ENCODE data around the gene ZEB1.
A peak's percentile ranks its signal among the peaks of the same experiment; 100 is the strongest.

ZEB1 gene

DNA sequence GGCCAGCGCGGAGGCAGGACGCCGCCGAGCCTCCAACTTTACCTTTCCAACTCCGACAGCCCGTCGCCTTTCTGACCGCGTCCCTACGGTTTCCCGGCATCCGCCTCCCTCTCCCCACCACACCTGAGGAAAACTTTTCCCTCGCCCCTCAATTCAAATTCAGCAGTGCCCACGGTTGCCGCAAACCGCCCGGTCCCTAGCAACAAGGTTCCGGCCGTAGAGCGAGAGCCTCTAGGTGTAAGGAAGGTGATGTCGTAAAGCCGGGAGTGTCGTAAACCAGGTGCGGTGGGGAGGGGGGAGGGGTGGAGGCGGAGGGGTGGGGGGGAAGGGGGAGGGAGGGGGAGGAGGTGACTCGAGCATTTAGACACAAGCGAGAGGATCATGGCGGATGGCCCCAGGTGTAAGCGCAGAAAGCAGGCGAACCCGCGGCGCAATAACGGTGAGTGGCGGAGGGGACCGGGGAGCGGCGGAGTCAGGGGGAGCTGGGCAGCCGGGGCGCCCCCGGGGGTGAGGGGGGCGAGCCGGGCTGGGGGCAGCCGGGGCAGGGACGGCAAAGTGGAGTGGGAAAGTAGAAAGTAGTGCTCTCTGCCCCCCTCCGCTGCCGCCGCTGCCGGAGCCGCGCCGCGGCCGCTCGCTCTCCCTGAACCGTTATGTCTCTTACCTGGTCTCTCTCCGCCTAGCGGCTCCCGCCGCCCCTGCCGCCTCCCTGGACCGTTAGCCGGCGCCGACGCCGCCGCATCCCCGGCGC, at the start of gene ZEB1:
Gene ZEB1 (plus strand): TSS at position 363 of the 748 bp plus-strand sequence. CDS start 19 bp downstream, at position 382.
- DNase-seq (ENCODE audit: low read depth, low spot score), result peak; percentile 86

DNA sequence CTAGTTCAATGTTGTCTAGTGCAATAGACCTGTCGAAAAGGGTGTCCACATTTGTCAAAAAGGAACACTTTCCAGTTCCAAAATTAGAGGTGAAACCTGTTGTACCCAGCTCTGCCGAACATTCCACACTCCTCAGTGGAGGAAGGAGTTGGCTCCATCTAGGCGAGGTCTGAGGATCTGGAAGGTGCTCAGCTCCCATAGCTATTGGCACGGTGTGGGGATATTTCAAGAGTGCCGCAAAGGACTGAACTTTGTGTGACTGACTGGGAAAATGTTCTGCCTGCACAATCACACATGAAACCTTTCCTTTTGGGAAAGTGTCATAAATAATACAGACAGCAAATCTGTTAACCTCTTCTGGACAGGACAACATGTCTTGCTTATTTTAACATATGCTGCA, 48.1 kb upstream of the ZEB1 start:
- no peak for DNase-seq (ENCODE audit: low read depth, low spot score)

DNA sequence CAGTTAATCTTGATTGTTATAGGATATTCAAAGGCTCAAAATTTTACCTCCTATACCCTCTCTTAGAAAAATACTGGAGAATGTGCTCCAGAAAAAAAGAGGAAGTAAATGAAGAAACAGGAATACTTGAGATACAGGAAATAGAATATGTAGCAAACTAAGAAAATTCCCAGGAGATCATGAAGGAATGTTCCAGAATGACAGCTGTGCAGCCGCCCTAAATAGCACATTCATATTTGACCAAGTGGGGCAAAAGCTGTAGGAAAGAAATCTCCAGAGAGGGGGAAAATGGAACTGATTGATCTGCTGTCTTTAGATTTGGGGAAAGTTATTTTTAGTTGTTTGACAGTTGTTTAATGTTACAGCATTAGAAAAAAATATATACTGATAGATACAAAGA, 46.2 kb upstream of the ZEB1 start:
- no peak for DNase-seq (ENCODE audit: low read depth, low spot score)

DNA sequence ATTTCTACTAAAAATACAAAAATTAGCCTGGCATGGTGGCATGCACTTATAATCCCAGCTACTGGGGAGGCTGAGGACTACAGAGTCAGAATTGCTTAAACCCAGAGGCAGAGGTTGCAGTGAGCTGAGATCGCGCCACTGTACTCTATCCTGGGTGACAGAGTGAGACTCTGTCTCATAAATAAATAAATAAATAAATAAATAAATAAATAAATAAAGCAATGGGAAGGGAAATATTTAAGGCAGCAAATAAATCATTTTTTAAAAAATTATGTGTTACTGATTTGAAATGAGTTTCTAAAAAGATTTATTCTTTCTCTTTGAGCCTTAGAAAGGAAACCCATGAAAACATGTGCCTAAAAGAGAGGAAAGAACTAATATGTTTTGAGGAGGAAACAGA, 45.2 kb upstream of the ZEB1 start:
- no peak for DNase-seq (ENCODE audit: low read depth, low spot score)

DNA sequence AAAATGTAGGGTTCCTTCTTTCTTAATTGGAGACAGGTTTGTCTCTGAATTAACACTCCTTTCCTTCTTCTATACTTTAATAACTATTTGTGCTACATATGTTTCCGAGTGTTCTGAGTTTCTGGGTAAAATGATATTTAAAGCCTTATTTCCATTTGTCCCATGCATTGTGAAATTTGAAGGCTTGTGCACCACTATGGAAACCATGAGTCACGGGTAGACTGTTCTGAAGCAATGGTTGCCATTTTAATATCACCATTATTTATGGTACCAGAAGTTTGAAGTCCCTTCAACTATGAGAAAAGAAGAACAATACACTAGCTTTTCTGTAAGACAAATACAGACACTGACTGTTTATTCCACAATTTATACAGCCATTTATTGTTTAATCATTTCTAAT, 44.7 kb upstream of the ZEB1 start:
- DNase-seq (ENCODE audit: low read depth, low spot score), result no peak

DNA sequence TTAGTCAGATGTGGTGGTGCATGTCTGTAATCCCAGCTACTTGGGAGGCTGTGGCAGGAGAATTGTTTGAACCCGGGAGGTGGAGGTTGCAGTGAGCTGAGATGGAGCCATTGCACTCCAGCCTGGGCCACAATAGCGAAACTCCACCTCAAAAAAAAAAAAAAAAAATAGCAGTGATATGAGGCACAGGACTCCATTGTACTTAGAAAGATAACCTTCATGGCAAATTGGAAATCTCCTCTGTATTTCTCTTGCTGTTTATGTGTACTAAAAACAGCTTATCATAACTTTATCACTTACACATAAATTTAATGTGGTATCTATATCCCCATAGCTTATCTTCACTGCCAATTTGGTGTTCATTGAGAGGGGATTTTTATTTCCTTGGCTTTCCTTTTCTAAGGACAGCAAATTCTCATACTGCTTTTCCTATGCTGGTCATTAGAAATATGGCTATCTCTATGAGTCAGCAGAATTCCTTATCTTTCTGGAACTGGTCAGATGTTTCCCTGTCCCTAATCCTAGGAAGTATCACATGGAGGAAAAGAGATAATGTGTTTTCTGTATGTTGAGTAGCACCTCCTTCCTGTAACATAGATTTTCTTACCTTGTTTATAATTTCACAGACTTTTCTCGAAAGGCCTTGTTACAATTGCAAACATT, 40.6 kb upstream of the ZEB1 start:
- no peak for DNase-seq (ENCODE audit: low read depth, low spot score)

GRCh38 chr10:31280972-31281371, 38.0 kb upstream of the ZEB1 start:
- no peak for DNase-seq (ENCODE audit: low read depth, low spot score)

- DNase-seq (ENCODE audit: low read depth, low spot score), result no peak
These were observed 31.0 kb upstream of the ZEB1 start for GRCh38 chr10:31288001-31288400.

DNA sequence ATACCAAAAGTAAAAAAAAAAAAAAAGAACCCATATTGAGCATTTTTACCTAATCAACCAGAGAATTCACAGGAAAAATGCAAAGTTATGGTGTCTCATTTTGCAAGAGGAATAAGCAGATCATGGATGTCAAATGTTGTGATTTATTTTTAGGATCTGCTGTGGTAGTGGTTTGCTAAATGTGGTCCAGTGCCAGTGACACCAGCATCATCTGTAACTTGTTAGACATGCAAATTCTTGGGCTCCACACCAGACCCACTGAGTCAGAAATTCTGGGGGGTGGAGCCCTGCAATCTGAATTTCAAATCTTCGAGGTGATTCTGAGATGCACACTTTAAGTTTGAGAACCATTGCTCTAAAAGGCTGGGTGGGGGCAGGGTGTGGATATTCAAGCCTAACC, 30.1 kb upstream of the ZEB1 start:
- no peak for DNase-seq (ENCODE audit: low read depth, low spot score)

DNA sequence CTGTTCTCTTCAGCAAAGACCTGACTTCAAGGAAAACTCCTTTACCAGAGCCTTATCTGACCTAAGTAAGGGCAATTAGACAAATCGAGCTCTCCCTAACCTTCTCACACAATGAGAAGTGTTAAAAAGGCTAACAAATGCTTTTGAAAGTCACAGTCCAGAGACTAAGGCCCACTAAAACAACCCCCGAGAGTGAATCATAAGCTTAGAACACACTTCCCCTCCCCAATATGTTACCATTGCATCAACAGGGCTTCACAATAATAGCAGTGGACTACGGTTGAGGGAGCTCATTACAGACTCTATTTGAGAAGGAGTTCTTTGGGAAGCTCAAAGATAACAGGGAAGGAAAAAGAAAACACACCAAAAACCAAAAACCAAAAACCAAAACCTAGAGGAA, 28.6 kb upstream of the ZEB1 start:
- no peak for DNase-seq (ENCODE audit: low read depth, low spot score)

DNA sequence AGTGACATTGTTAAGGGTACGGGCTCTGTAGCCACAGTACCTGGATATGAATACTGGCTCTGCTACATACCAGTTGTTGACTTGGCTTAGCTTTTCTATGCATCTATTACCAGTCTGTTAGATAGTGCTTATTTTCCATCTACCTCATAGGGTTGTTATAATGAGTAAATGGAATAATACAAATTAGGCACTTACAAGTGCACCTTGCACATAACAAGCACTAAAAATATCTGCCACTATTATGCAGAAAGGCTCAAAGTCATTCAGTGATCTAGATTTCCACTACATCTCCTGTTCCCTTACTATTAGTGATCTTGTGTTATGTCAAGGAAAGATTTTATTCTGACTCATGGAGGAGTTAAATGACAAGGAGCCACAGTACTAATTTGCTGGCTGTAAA, 27.9 kb upstream of the ZEB1 start:
- DNase-seq (ENCODE audit: low read depth, low spot score), result no peak

- no peak for DNase-seq (ENCODE audit: low read depth, low spot score)
These were observed 24.5 kb upstream of the ZEB1 start for GRCh38 chr10:31294558-31294957.

- DNase-seq (ENCODE audit: low read depth, low spot score), result no peak
These were observed 22.3 kb upstream of the ZEB1 start for GRCh38 chr10:31296754-31297153.

DNA sequence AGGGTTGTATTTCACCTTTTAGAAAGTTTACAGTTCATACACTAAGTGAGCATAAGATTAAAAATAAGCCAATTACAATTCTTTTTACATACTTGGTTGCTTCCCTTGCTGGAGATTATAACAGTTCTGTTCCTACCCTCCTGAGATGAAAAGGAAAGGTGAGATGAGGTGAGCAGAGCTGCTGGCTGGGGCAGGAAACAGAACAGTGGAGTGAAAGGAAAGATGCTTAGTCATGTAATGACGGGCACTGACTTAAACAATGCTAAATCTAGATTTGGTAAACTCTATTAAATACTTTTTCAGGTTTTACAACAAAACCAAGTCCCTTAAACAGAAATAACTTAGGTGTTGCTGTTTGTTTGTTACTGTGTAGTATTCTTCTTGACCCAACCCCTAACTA, 19.9 kb upstream of the ZEB1 start:
- no peak for DNase-seq (ENCODE audit: low read depth, low spot score)

DNA sequence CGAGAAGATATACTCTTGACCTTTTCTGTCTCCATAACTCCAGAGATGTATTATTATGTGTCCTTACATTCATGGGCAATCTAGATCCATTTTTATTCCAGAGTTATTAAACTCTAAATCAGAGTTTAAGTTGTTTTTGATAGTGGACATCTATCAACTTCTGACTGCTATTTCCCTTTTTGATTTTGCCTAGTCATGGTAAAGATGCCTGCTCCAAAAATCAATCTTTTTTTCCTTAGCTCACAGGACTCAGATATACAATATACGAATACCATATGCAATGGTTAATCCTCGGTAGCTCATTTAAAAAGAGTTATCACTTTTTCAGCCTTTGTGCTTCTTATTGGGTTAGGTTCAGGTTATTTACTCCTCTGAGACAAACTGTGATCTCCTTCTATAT, 15.8 kb upstream of the ZEB1 start:
- no peak for DNase-seq (ENCODE audit: low read depth, low spot score)

DNA sequence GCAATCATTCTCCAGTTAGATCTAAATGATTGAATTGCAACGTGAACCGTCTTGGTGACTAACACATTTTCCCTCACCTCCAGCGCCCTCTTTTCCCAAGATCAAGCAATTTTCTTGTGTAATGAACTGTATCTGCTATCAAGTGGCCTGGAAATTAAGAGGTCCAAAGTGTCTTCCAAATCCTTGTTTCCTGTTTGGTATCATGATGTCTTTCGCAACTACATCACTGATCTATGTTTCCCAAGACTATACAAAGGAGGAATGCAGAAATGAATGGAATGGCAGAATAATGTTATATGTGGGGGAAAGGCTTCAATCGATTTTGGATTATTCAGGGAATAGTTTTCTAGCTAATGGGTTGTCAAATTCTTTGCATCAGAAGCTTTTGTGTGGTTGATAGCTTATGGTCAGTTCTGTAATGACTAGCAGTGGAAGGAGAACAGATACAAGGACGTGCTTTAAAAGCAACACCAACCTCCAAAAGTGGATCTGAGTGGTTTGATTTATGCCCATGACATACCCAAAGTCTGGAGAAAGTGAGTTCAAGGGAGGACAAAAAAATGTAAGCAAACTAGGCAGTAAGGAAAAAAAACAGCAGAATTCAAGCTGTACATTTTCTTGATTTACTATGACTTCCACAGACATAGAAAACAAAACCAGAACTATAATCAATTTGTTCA, 14.6 kb upstream of the ZEB1 start:
- no peak for DNase-seq (ENCODE audit: low read depth, low spot score)

GRCh38 chr10:31313396-31313795, 5.6 kb upstream of the ZEB1 start:
- DNase-seq (ENCODE audit: low read depth, low spot score), result no peak

GRCh38 chr10:31314256-31315150, 4.5 kb upstream of the ZEB1 start:
- no peak for DNase-seq (ENCODE audit: low read depth, low spot score)

DNA sequence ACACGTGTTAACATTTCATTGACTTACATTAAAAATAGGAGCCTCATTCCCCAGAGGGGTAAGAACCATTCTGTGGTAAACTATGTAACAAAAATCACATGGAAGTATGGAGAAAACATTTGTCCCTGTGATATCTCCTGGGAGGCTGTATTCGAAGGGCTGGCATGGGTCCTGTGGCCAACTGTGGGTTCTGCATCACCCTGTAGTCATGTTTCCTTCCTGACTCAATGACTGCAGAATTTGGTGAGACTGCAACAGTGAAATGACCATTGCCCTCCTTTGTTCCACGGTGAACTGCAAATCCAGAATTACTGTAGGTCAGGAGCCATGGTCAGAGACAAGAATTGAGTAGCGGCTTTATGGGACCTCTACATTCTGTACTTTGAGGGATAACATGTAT, 3.6 kb upstream of the ZEB1 start:
- DNase-seq (ENCODE audit: low read depth, low spot score), result no peak

DNA sequence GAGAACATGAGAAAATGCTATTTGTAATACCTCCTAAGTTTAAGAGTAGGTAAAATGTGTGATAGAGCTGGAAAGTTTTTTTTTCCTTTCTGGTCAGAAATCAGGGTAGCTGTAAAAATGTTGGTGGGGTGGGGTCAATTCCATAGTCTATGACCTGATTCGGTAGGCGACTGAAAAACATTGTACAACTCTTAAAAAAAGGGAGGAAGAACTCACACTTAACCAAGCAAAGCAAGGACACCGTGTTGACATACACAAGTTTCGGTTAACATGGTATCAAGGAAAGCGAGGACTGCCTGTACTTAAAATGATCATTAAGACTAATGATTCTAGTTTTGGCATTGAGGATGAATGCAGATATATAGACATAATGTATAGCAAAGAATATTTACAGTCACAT, 1.8 kb upstream of the ZEB1 start:
- no peak for DNase-seq (ENCODE audit: low read depth, low spot score)

DNA sequence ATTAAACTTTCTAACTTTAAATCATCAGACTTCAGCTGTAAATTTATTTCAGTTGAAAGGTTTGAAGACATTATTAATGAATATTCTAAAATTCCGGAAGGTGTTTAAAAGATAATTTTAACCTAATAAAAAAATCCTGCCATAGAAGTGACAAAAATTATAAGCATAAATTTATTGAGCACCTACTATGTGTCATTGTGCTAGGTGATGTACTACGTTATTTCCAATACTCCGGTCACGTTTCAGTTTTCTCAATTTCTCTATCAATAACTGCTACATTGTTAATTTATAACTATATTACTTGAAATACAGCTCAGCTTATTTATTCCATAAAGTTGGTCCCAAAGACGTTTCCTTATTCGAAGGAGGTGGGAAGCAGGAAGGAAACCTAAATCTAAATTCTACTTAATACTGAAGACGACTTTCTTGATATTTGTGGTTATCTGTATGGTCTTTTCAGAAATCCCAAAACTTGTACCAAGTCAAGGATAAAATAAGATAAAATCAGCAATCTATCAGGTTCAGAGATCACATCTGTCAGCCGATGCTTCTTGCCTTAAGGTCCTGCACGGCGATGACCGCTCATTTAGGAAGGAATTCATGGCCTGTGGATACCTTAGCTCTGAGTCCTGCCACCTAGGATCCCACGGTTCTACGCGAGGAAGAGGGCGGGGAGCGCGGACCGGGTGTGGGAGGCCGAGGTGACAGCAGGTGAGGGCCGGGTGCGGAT, 1.2 kb upstream of the ZEB1 start:
- no peak for DNase-seq (ENCODE audit: low read depth, low spot score)

All from ELF-1 (cell line).